ENCODE results near the gene KCNJ12. TPM values are rescaled to one million over a fixed set of nuclear protein-coding genes. Genes with fewer than 3 reads are reported as not detected.

The KCNJ12 gene
- total and polyA plus RNA-seq, 2 of the 13 experiments (the other 11 are each of a cell fraction or from before 2014, with no cell fraction given): not detected

- Histone ChIP-seq H3K9ac (ENCODE audit: insufficient read depth, low read depth, low read length) (no peak overlapping the region), H3K4me3 (replicated peaks in 1 of 3; ENCODE audit: insufficient read depth in 1 of 3, low read depth in 2 of 3, low read length in 3 of 3) (no peak overlapping the region), H3K79me2 (ENCODE audit: insufficient read depth, low read length) (no peaks in the 10 kb centered on the region), H3K9me3 (ENCODE audit: low read length) (no peaks in the 10 kb centered on the region), H3K27ac (ENCODE audit: extremely low read length, insufficient read depth, low read length) (no peak overlapping the region), H3K27me3 (ENCODE audit: control insufficient read depth in 1 of 2, insufficient read depth in 2 of 2, low read length in 2 of 2) (peaks cover 1 to 18% of the 10 kb centered on the region in 2 experiments; a peak in 3 of 5 replicates), H2AFZ (ENCODE audit: low read length) (no peak overlapping the region), H3K36me3 (replicated peaks in 1 of 2; ENCODE audit: control insufficient read depth in 1 of 2, insufficient read depth in 2 of 2, low read length in 2 of 2) (no peaks in the 10 kb centered on the region), H4K20me1 (ENCODE audit: insufficient read depth, low read length) (no peaks in the 10 kb centered on the region), H3K4me2 (ENCODE audit: low read depth, low read length) (no peak overlapping the region), H3K4me1 (ENCODE audit: insufficient read depth, low read length) (peaks cover 5% of the 10 kb centered on the region; the same call in 1 of the 2 replicates)
- DNase-seq (ENCODE audit: low spot score) (peak; percentile 67), ATAC-seq (peak; percentile 91), FAIRE-seq (peak; percentile 67)
- in situ Hi-C loops (cut with HindIII; ENCODE audit: extremely low pct_ligation_motif_present, low pct_unique_long_range_greater_than_20kb) (loop anchor here (5.0 to 10.0 kb wide), 2 partner anchors 55 to 173 kb away; partner anchors contain the start of gene MAP2K3), intact Hi-C loops (cut with micrococcal nuclease; ENCODE audit: unreplicated experiment) (loop anchor here (1.0 kb wide), 1 partner anchor 56 kb away; no protein-coding TSS in a partner anchor)
- WGBS (ENCODE audit: low lambda C conversion rate): 20% methylated on average over 26 of the region's 36 CpGs
- CTCF ChIA-PET (ENCODE audit: low intra/inter-chr PET ratio, low total read pairs): interaction anchor here (1.5 kb wide), 1 partner anchor 55 kb away, joined by 11 read pairs; no protein-coding TSS in a partner anchor
- BruUV-seq (replicated peaks): no TSS peak
- POLR2A ChIA-PET: interaction anchor here (1.0 kb wide), 1 partner anchor 56 kb away, joined by 4 read pairs; no protein-coding TSS in a partner anchor
- 0 out of 2 replicates have a peak, but pooled peaks have one; percentile 23 for TF ChIP-seq SALL1 (CRISPR knock-in tag; IDR thresholded peaks at IDR 0.05)
- TF ChIP-seq RAD21 (CRISPR knock-in tag; IDR thresholded peaks at IDR 0.05): peak; percentile 63
- TF ChIP-seq ARID5B (CRISPR knock-in tag; IDR thresholded peaks at IDR 0.05): 0 out of 2 replicates have a peak, but pooled peaks have one; percentile 16
- TF ChIP-seq ZGPAT (CRISPR knock-in tag; IDR thresholded peaks at IDR 0.05): peak; percentile 22; the same call in 1 of the 2 replicates
- TF ChIP-seq NCOA2 (CRISPR knock-in tag; IDR thresholded peaks at IDR 0.05): no peak
- no peak for TF ChIP-seq KAT8 (CRISPR knock-in tag; IDR thresholded peaks at IDR 0.05)
- TF ChIP-seq ZNF292 (CRISPR knock-in tag; IDR thresholded peaks at IDR 0.05; ENCODE audit: borderline replicate concordance, low read depth): no peak
- TF ChIP-seq SP1 (IDR thresholded peaks at IDR 0.05): no peak
- TF ChIP-seq SP1 (CRISPR knock-in tag; IDR thresholded peaks at IDR 0.05): peak; percentile 40; the same call in 1 of the 2 replicates
- TF ChIP-seq TIGD3 (CRISPR knock-in tag; IDR thresholded peaks at IDR 0.05; ENCODE audit: borderline replicate concordance): no peak
- TF ChIP-seq HMGXB4 (CRISPR knock-in tag; IDR thresholded peaks at IDR 0.05; ENCODE audit: borderline replicate concordance in 1 of 2, low read depth in 1 of 2): peak in 1 of 2 experiments; percentile 54; a peak in 1 of 4 replicates
- TF ChIP-seq XRCC5 (optimal IDR thresholded peaks at IDR 0.05; ENCODE audit: low read length): peak; percentile 52
Observed at GRCh38 chr17:21457051-21458026, 81.2 kb downstream of the KCNJ12 start.

All from HepG2 (cell line).